AG09319 (cell line): ENCODE data around the gene CCDC170.

Experiments used
- DNase-seq: peaks from one replicate; pipeline ENCODE4 v3.0.0-alpha.2; 2010; ENCODE audit warnings: low read depth; ENCODE audit errors: extremely low read depth
- TF ChIP-seq, protein P1 (sequence below): IDR thresholded peaks from 2 replicates; pipeline ENCODE4 v1.5.1; 2011; ENCODE audit warnings: low read depth, mild to moderate bottlenecking, inconsistent platforms, low read length, moderate library complexity

Gene CCDC170

GRCh38 chr6:151618717-151619116 is 124.9 kb downstream of the CCDC170 start:
- TF ChIP-seq, protein P1, sequence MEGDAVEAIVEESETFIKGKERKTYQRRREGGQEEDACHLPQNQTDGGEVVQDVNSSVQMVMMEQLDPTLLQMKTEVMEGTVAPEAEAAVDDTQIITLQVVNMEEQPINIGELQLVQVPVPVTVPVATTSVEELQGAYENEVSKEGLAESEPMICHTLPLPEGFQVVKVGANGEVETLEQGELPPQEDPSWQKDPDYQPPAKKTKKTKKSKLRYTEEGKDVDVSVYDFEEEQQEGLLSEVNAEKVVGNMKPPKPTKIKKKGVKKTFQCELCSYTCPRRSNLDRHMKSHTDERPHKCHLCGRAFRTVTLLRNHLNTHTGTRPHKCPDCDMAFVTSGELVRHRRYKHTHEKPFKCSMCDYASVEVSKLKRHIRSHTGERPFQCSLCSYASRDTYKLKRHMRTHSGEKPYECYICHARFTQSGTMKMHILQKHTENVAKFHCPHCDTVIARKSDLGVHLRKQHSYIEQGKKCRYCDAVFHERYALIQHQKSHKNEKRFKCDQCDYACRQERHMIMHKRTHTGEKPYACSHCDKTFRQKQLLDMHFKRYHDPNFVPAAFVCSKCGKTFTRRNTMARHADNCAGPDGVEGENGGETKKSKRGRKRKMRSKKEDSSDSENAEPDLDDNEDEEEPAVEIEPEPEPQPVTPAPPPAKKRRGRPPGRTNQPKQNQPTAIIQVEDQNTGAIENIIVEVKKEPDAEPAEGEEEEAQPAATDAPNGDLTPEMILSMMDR: no peak
- no peak for DNase-seq

- no peak for DNase-seq
- TF ChIP-seq, protein P1: no peak
Observed at GRCh38 chr6:151620179-151620578, 126.4 kb downstream of the CCDC170 start.

GRCh38 chr6:151624071-151624470 is 130.3 kb downstream of the CCDC170 start:
- TF ChIP-seq, protein P1: no peak
- DNase-seq: no peak

- no peak for DNase-seq
- TF ChIP-seq, protein P1: no peak
Observed at GRCh38 chr6:151624481-151624880, 130.7 kb downstream of the CCDC170 start.

GRCh38 chr6:151624900-151625536 is 131.2 kb downstream of the CCDC170 start:
- TF ChIP-seq, protein P1: no peak
- DNase-seq: no peak

DNA sequence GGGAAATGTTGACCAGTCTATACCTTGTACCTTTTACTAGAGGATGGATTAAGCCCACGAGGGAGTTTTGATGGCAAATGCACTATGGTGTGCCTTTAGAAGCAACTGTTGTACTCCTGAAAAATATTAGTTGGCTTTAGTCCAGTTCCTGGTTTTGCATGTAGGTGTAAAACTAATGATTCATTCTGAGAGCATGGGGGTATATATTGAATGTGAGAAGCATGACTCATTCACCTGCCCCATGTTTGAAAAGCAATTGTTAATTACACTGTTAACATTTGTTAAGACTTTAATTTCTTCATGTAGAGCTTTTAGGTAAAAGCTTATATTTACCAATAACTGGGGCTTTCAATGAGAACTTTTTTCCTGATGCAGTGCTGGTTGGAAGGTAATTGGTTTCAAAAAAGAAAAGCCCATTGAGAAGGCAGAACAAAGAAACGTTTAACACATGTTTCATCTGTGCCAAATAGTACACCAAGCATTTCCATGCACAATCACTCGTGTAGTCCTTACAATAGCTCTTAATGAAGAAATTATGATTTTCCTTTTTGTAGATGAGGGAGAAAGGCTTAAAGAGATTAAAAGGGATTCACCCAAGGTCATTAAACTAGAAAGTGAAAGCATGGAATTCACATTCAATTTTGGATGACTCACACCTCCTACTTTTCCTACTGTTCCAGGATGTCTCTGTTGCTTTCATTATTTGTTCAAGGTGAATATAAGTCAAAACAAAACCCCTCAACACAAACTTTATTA is 134.1 kb downstream of the CCDC170 start:
- TF ChIP-seq, protein P1: no peak
- no peak for DNase-seq

DNA sequence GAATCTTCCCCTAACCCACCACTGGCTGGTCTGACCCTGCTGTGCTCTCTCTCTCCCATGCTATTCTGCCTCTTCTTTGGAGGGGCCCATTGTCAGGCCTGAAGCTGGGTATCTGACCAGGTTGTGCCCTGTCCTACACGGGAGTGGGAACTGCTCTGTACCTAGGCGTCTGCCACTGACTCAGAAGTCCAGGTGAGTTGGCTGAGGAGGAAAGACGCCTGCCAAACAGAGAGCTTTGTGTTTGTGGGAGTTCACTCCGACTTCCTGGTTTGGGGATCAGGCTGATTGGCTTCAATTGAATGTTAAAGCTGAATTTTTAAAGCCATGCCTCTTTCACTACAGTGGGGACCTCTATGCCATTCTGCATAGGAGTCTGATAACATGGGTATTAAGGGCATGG is 136.0 kb downstream of the CCDC170 start:
- TF ChIP-seq, protein P1: no peak
- no peak for DNase-seq
